Stimulated activated CD4-positive, alpha-beta T cell treated with anti-CD3 and anti-CD28 coated beads, TNF-alpha, amount 100 ng/mL, for 48 hours (primary cell): Measurements from ENCODE around the gene CCDC136.

Source experiments
- DNase-seq, 3 donors: peaks; one replicate each; pipeline ENCODE4 v3.0.0-alpha.2; 2020; ENCODE audit warnings: low read depth in 3 of 3

CCDC136 gene

DNA sequence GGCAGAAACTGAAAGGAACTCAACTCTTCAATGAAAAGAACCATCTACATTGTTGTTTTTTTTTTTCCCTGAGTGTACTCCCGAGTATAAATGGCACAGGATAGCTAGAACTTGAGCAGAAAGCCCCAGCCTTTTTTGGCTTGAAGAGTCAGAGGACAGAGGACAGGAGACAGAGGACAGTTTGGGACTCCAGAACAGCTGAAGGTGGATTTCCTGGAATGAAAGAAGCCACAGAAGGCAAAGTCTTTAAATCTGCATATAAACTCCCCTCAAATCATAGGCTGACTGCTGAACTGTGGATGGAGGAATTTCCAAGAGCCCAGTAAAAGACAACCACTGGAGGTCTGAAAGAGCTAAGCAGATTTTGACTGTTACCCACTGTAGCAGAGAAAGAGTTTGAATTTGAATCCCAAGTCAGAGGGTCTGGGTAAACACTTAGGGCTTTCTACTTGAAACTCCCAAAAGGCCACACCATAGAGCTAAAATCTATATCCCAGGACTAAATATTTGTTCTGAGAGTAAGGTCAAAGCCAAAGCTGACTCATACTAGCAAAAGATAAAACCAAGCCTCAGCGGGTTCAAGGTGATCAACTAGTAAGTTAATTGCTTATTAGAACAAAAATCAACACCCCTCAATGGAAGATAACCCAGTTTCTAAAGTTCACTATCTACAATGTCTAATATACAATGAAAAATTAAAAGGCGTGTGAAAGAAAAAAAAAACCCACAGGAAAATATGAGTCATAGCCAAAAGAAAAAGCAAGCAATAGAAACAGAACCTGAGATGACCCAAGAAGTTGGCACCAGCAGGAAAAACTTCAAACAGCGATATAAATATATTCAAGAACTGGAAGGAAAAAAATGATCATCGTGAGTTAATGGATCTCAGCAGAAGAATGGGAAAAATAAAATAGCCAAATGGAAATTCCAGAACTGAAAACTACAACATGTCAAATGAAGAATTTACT is 14.3 kb upstream of the CCDC136 start:
- no peak for DNase-seq

DNA sequence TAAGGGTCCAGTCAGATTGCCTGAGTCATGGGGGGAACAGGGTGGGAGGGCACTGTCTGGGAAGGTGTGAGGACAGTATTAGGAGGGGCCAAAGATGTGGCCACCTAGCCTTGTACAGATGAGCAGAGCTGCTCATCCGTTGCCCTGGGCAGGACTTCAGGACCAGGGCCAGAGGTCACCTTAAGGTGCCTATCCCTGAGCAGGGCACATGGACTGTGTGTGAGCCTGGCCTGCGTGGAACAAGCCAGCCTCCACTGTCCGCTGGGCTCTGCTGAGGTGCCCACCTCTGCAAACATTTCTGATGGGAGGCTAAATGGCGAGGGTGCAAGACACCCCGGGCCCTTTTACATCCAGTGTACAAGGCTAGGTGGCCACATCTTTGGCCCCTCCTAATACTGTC is 12.8 kb upstream of the CCDC136 start:
- no peak for DNase-seq

DNA sequence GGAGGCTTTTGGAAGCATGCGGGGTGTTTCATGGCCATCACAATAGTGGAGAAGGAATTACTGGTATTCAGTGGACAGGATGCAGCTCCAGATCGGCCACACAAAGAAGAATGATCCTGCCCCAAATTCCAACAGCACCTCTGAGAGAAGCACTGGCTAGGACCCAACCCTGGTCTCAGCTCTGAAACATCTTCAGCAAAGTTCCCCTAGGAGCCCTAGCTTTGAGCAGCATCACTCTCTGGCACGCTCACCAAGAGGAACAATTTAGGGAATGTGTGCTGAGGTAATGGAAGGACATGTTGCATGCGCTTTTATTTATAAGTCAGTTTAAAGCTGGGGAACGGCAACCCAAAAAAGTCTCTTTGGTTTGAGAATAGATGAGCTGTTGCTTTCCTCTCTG is 10.6 kb upstream of the CCDC136 start:
- no peak for DNase-seq

DNA sequence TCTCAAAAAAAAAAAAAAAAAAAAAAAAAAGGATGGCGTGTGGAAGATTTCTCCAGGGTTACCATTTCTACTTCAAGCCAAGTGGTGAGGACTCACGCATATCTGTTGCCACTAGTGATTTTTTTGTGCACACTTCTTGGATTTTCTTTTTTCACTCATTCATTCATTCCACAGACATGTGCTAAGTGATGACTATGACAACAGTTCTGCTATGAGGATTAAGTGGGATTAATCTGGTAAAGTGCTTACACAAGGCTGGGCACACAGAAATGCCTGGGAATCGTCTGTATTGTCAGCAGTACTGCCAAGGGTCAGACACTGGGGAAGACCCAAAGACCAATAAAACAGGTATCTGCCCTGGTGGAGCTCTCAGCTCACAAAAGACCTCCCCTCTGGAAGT is 9.9 kb upstream of the CCDC136 start:
- no peak for DNase-seq

DNA sequence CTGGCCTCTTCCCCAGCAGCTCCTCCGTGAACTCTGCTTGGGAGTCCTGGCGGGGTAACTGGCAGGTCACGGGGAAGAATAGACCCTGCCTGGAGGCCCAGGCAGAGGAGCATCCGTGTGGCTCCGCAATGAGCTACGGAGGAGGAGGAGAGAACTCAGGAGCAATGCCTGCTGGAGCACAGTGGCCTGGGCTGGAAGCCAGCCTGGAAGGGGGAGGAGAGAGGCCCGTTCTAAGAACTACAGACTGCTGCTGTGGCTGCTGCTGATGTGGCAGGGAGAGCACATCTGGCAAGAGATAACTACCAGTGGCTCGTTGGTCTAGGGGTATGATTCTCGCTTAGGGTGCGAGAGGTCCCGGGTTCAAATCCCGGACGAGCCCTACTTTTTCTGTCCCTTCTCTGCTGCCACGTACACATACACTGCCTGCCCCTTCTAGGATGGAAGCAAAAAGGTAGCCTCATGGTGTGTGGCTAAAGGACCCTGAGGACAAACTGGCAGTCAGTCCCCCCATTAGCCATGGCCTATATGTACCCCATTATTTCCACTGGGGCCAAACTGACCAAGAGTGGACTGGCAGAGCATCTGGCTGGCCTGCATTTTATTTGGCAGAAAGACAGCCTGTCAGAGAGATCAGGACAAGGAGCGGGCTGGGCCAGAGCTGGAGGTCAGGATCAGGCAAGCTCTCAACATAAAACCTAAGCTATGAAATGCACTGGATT is 8.5 kb upstream of the CCDC136 start:
- DNase-seq, result peak in 1 of 3 donors; percentile 3

DNA sequence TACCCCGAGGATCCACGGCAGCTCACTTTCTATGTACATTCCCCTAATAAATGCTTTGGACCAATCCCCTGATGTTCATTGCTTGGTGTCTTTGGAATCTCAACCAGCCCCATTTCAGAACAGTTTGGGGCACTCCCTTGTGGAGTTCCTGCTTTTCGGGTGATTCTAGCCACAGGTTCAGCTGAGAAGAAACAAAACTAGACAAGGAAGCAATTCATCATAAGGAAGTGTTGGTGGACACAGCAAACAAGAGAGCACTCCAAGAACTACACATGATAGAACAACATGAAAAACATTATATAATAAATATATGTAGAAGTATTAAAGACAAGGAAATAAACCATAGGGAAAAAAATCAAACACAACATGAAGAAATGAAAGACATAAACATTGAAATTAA is 6.0 kb upstream of the CCDC136 start:
- no peak for DNase-seq

DNA sequence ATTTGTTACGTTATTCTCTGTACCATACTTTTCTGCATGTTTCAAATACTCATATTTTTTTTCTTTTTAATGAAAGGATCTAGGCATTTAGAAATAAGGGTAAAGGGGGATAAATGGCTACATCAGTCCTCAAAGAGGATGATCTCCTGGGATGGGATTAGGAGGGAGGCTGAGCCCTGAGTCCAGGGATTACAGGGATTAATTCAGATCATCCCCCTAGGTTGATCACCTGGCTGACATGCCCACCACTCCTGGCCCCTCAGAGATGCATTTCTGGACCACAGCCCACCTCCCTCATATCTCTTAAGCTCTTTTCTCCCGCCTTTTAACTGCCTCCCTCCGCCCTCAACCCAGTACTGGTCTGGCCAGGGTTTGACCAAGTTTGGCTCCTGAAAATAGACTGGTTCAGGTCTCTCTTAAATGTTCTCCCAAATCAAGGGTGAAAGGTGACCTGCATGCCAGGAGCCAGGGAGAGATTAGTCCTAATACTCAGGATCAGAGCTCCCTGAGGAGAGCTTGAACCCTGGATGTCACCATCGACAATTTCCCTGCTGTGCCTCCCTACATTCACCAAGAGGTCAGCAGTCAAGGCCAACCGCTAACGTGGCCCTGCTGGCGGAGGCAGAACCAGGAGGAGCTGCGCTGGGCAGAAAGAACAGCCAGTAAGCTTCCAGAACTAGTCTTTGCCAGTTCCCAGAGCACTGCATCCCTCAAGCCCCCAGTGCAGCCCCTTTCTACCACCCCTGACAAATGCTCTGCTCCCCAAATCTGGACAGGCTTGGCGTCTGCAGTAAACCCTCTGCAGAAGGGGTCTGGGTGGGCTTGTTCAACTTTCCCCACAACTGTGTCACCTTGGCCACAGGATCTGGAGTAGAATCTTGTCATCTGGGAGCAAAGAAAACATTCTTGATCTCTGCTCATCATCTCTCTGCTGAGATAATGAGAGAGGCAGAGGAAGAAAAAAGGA is 3.0 kb upstream of the CCDC136 start:
- no peak for DNase-seq

DNA sequence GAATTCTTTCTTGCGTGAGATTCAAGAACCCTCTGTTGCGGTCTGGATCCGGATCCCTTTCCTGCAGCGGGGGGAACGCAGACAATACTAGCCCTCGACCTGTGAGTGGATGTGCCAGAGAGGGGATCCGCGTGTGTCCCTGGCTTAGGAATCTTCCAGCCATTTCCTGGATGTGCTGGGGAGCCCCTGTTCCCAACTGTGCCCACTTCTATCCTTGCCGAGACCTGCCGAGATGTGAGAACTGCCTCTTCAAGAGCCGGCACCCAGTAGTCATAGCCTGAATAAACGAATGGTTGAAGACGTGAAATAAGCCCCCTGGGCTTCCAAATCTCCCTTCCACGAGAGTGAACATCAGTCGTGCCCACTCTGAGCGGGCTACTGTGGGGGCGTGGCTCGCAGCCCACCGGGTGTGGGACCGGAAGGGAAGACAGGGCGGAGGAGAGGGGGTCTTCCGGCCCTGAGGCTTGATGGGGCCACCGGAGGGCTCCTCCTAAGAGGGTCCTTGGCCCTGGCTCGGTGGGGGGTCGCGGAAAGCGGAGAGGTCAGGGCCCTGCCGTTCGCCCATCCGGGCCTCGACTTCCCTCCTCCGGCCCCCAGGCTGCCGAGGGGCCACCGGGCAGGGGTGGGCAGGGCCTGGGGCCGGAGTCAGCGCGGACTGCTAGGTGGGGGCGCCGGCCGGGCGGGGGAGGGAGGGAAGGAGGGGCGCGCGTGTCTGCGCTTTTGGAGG is 1.3 kb upstream of the CCDC136 start:
- no peak for DNase-seq

DNA sequence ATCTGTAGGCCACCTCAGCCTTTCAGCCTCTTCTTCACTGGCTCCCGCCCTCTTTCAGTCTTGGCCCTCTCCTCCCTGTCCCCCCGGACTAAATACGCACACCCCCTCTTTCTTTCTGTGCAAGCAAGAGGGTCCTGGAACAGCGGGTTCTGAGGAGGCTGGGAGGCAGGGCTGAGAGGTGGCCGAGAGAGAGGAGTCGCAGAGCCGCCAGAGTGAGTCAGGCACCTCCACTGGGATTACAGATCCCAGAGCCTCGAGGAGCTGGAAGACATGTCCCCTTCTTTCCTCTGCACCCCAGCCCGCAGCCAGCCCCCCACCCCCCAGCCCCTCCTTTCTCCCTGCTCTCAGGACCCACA is 182 bp downstream of the CCDC136 start:
- no peak for DNase-seq

DNA sequence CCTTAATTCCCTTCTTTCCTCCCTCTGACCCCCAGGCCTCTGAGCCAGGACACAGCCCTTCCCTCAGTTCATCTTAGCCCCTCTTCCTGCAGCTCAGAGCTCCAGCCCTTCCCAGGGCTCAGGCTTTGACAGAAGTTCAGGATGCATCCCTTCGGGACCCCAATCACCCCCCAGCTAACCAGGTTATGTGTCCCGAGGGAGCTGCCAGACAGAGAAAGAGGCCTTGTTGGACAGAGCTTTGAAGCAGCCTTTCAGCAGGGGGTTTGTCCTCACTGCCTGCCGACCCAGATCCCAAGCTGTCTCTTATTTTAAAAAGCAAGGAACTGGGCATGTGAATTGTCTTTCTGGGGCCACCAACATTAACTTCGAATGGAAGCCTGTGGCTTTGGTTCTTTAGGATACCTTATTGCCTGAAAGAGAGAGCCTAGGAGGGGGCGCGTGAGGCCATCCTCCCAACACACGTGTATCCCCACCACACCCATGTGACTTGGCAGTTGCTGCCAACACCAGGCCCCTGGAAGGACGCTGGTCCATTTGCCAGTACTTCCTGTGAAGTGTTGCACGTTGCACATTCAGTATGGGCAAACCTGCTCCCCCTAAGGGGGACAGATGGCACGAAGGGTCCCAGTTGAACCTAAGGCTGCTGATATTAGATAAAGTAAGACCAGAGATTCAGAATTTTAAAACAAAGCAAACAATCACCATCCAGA is 858 bp downstream of the CCDC136 start:
- DNase-seq, result no peak

DNA sequence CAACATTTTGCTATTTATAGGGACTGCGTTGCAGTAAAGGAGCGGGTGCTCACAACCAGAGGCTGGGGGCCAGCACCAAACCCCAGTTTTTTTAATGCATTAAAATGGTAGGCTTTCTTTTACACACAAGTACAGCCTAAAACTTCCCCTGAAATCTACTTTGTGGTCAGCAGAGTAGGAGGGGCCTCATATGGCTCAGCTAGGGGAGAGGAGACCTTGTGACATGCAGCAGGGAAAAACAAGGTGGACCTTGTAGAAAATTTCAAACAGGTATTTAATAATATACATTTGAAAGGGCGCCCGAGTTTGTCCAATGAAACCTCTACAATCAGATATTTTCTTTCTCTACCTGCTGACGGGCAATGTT is 1.4 kb downstream of the CCDC136 start:
- DNase-seq, result no peak

DNA sequence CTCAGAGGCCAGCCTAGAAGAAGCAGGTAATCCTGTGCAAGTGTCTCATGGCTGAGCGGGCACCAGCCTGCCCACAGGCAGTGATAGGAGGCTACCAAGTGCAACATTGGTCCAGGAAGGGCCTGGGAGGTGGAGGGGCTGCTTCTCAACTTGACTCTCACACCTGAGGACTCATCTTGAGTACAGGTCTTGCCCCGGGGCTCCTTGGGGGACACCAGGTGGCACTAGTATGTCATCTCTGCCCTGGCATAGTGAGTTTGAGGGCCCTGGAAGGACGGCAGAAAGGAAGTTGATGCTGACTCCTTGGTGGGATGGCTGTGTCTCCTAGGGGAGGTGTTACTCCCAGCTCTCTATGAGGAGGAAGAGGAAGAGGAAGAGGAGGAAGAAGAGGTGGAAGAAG is 2.3 kb downstream of the CCDC136 start:
- DNase-seq, result peak in 1 of 3 donors; percentile 5

DNA sequence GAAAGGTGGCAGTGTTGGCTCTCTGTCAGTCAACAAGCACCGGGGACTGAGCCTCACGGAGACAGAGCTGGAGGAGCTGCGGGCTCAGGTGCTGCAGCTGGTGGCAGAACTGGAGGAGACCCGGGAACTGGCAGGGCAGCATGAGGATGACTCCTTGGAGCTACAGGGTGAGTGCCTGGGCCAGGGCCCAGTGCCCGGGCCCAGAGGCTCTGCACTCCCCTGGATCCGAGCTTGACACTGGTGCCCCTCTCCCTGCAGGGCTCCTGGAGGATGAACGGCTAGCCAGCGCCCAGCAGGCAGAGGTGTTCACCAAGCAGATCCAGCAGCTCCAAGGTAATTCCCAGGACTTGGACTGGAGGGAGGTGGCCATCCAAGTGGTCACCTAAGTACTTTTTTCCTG is 2.7 kb downstream of the CCDC136 start:
- DNase-seq, result no peak

DNA sequence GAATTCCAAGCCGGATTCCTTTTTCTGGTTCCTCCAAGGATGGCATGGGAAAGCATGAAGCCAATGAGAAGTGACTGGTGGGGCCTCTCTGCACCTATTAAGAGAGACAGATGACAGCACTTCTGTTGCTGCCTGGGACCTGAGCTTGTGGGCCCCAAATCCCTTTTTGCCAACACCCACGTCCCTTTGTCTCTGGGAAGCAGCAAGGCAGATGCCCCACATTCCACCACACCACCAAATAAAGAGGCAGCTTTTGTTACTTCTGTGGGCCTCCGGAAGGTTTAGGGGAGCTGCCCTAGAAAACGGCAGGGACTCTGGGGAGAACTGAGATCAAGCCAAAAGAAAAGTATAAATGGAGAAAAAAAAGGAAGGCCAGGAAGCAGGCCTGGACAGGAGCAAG is 3.4 kb downstream of the CCDC136 start:
- no peak for DNase-seq

DNA sequence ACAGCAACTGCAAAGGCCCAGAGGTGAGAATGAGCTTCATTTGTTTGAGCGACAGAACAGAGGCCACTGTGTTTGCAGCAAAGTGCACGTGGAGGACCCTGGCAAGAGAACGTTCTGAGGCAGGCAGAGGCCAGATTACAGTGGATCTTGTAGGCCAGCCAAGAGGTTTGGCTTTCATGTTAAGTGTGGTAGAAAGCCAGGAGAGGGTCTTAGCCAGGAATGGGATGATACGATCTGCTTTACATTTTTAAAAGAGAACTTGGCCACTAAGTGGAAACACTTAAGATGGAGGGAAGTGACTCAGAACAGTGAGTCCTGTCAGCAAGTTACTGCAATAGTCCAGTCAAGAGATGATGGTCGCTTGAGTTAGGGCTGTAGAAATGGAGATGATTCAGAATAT is 4.6 kb downstream of the CCDC136 start:
- no peak for DNase-seq

DNA sequence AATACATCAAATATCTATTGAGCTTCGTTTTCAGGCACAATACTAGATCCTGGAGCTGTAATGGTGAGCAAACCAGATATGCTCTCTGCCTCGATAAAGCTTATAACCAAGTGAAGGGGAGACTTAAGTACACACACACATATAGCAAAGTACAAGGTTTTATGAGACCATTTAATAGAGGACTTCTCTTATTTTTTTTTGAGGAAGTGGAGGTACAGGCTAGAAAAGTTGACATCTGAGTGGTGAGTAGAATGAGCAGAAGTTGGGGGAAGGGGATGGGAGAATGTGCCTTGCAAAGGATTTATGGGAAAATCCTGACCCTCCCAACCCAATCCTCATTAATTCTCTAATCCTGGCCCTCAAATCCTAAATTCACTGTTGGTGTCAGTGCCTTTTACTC is 7.7 kb downstream of the CCDC136 start:
- no peak for DNase-seq

DNA sequence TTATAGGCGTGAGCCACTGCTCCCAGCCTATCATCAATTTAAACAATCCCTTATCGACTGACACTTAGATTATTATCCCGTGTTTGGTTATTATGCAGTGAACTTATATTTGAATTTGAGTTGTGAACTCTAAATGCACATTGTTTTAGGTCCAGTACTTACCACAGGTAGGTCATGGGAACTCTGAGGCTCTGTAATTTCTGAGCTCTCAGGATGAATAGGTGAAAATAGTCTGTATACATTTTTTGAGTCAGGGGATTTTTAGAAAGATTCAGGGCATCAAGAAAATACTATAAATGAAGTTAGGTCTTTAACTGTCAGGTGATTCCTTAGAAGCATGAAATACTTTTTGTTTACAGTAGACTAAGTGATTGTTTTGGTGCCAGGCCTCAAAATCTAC is 8.8 kb downstream of the CCDC136 start:
- DNase-seq, result no peak

DNA sequence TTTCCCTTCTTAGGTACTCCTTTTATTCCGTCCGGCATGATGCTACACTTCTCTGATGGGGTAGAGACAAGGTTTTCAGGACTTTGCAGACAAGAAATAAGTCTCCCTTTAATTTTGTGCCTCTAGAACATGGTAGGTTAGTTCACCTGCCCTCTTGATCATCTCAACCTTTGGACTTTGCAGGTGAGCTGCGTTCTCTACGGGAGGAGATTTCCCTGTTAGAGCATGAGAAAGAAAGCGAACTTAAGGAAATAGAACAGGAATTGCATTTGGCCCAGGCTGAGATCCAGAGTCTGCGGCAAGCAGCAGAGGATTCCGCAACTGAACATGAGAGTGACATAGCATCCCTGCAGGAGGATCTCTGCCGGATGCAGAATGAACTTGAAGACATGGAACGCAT is 9.2 kb downstream of the CCDC136 start:
- no peak for DNase-seq

DNA sequence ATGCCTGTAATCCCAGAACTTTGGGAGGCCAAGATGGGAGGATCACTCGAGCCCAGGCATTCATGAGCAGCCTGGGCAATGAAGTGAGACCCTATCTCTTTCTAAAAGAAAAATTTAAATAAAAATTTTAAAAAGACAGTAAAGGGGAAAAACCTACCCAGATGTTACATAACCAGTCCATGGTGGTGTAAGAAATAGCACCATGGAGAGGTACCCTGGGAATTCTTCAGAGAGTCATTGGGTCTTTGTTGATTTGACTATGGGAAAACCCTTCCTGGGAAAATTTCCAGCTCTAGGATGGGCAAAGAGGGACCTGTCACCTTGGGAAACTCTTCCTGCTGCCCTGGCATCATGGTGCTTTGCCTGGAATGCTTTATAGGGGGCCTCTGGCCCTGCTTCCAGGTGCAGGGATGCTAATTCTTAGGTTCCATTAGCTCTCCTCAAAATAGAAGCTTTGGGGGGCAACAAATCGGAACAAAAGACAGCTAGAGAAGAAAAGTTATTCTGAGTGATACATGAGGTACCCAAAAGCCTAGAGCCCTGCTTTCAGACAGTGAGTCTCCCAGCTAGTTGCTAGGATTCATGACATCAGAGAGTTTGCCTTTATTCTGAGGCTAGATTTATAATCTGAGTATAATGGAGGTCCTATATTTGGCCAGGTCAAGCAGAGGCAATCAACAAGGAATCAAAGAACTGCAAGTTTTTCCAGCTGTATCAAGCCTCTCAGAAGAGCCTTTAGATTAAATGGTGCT is 10.1 kb downstream of the CCDC136 start:
- no peak for DNase-seq

DNA sequence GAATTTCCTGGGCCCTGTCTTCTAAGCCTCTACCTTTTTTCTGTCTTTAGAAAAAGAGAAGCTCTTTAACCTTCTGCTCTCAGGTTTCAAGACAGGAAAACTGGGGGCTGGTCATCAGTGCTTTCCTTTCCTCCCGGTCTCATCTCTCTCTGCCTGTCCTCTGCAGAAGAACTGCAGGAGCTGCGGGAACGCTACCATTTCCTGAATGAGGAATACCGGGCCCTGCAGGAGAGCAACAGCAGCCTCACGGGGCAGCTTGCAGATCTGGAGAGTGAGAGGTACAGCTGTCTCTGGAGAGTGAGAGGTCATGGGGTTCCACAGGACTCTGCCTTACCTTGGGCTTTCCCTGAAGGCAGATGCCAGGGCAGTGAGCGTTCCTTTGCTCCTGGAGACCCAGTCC is 12.7 kb downstream of the CCDC136 start:
- no peak for DNase-seq
